WTC11 (cell line): Measurements from ENCODE around the gene UBR2. TPM values are rescaled to one million over a fixed set of nuclear protein-coding genes. Genes with fewer than 3 reads are reported as not detected.

Experiments used
- ATAC-seq: fragments of 200-7000 bp; cut with Tn5 transposase; 2 replicates; pipeline ENCODE4 v1.10.0; 2021; ENCODE audit warnings: mild to moderate bottlenecking, moderate library complexity
- CTCF ChIA-PET: fragments of 300-600 bp; sonication (Branson Sonifier 250); formaldehyde crosslinking; loops from one replicate; lab custom pipeline; 2021; ENCODE audit warnings: antibody characterized with exemption; lab: Charles Lee
- POLR2A ChIA-PET: fragments of 350-600 bp; sonication (Branson Sonifier 250); formaldehyde crosslinking; loops from one replicate; lab custom pipeline; 2021; ENCODE audit warnings: antibody characterized with exemption; lab: Charles Lee
- DNase-seq: peaks from one replicate; pipeline ENCODE4 v3.0.0; 2021; ENCODE audit warnings: low spot score
- H3K27ac Mint-ChIP-seq: 2 replicates; pipeline ENCODE4 v1.8.0; 2021; ENCODE audit warnings: mixed read lengths
- H3K27me3 Mint-ChIP-seq: 2 replicates; pipeline ENCODE4 v1.8.0; 2021; ENCODE audit warnings: low read depth, mild to moderate bottlenecking, moderate library complexity, mixed read lengths
- H3K36me3 Mint-ChIP-seq: 2 replicates; pipeline ENCODE4 v1.8.0; 2021; ENCODE audit warnings: mixed read lengths
- H3K4me1 Mint-ChIP-seq: 2 replicates; pipeline ENCODE4 v1.8.0; 2022; ENCODE audit warnings: mixed read lengths
- H3K4me3 Mint-ChIP-seq: 2 replicates; pipeline ENCODE4 v1.8.0; 2021; ENCODE audit warnings: mild to moderate bottlenecking, moderate library complexity, mixed read lengths
- H3K9me3 Mint-ChIP-seq: 2 replicates; pipeline ENCODE4 v1.8.0; 2021; ENCODE audit warnings: mixed read lengths
- CREM ChIP-seq: sonication (generic); formaldehyde crosslinking; IDR thresholded peaks from 2 replicates; pipeline ENCODE4 v1.8.1; 2022; ENCODE audit warnings: mild to moderate bottlenecking, missing genetic modification reagents, moderate library complexity
- E2F4 ChIP-seq: sonication (generic); formaldehyde crosslinking; IDR thresholded peaks from 2 replicates; pipeline ENCODE4 v1.8.1; 2022; ENCODE audit warnings: low read depth, mild to moderate bottlenecking, moderate library complexity, missing genetic modification reagents, borderline replicate concordance
- ELF4 ChIP-seq: sonication (generic); formaldehyde crosslinking; IDR thresholded peaks from 2 replicates; pipeline ENCODE4 v1.8.1; 2022; ENCODE audit warnings: low read depth, mild to moderate bottlenecking, moderate library complexity, missing genetic modification reagents
- ESRRA ChIP-seq: sonication (generic); formaldehyde crosslinking; IDR thresholded peaks from 2 replicates; pipeline ENCODE4 v1.8.1; 2022; ENCODE audit warnings: mild to moderate bottlenecking, missing genetic modification reagents, borderline replicate concordance
- FOXP1 ChIP-seq: sonication (generic); formaldehyde crosslinking; IDR thresholded peaks from 2 replicates; pipeline ENCODE4 v1.8.0; 2022; ENCODE audit warnings: missing genetic modification reagents, mild to moderate bottlenecking, moderate library complexity, borderline replicate concordance
- FOXP4 ChIP-seq: sonication (generic); formaldehyde crosslinking; IDR thresholded peaks from 2 replicates; pipeline ENCODE4 v1.8.0; 2022; ENCODE audit warnings: mild to moderate bottlenecking, missing genetic modification reagents
- HMGXB4 ChIP-seq: sonication (generic); formaldehyde crosslinking; IDR thresholded peaks from 2 replicates; pipeline ENCODE4 v1.8.1; 2023; ENCODE audit warnings: mild to moderate bottlenecking, moderate library complexity, missing genetic modification reagents
- JAZF1 ChIP-seq: fragments of 250-450 bp; sonication (Bioruptor Pico); IDR thresholded peaks from 2 replicates; pipeline ENCODE4 v1.9.0; 2021; ENCODE audit warnings: moderate library complexity, mild to moderate bottlenecking, inconsistent platforms
- NFYB ChIP-seq: sonication (generic); formaldehyde crosslinking; conservative IDR thresholded peaks from 2 replicates; pipeline ENCODE4 v1.8.0; 2022; ENCODE audit warnings: low read depth, missing genetic modification reagents
- NR1H2 ChIP-seq: sonication (generic); formaldehyde crosslinking; IDR thresholded peaks from 2 replicates; pipeline ENCODE4 v1.9.0; 2021; ENCODE audit warnings: mild to moderate bottlenecking, moderate library complexity, missing genetic modification reagents
- PRRX2 ChIP-seq: fragments of 250-450 bp; sonication (Bioruptor Pico); IDR thresholded peaks from 2 replicates; pipeline ENCODE4 v1.8.0; 2021; ENCODE audit warnings: mild to moderate bottlenecking
- TEAD1 ChIP-seq: sonication (generic); formaldehyde crosslinking; IDR thresholded peaks from 2 replicates; pipeline ENCODE4 v1.8.0; 2022; ENCODE audit warnings: mild to moderate bottlenecking, missing genetic modification reagents
- ZNF121 ChIP-seq: sonication (generic); formaldehyde crosslinking; IDR thresholded peaks from 2 replicates; pipeline ENCODE4 v1.8.0; 2023; ENCODE audit warnings: missing genetic modification reagents
- ZNF138 ChIP-seq: sonication (generic); formaldehyde crosslinking; conservative IDR thresholded peaks from 2 replicates; pipeline ENCODE4 v1.8.1; 2022; ENCODE audit warnings: mild to moderate bottlenecking, moderate library complexity, missing genetic modification reagents
- ZNF232 ChIP-seq: sonication (generic); formaldehyde crosslinking; IDR thresholded peaks from 2 replicates; pipeline ENCODE4 v1.8.0; 2022; ENCODE audit warnings: mild to moderate bottlenecking, missing genetic modification reagents
- ZNF281 ChIP-seq: sonication (generic); formaldehyde crosslinking; IDR thresholded peaks from 2 replicates; pipeline ENCODE4 v1.8.0; 2023; ENCODE audit warnings: mild to moderate bottlenecking, missing genetic modification reagents
- ZNF416 ChIP-seq: fragments of 250-450 bp; sonication (Bioruptor Pico); IDR thresholded peaks from 2 replicates; pipeline ENCODE4 v1.9.0; 2021; ENCODE audit warnings: mild to moderate bottlenecking, inconsistent platforms
- ZNF425 ChIP-seq: fragments of 250-450 bp; sonication (Bioruptor Pico); conservative IDR thresholded peaks from 2 replicates; pipeline ENCODE4 v1.9.0; 2021; ENCODE audit warnings: mild to moderate bottlenecking
- ZSCAN18 ChIP-seq: fragments of 250-450 bp; sonication (Bioruptor Pico); IDR thresholded peaks from 2 replicates; pipeline ENCODE4 v2.1.2; 2022; ENCODE audit warnings: mild to moderate bottlenecking, moderate library complexity
- total RNA-seq: library from RNA; stranded (reverse); gene quantifications from 3 replicates; pipeline ENCODE4 v1.2.3, GENCODE V29; 2021
- TF ChIP-seq, protein P1 (sequence below): sonication (generic); formaldehyde crosslinking; IDR thresholded peaks from 2 replicates; pipeline ENCODE4 v1.8.0; 2022; ENCODE audit warnings: mild to moderate bottlenecking, missing genetic modification reagents
- TF ChIP-seq, protein P2 (sequence below): sonication (generic); formaldehyde crosslinking; IDR thresholded peaks from 2 replicates; pipeline ENCODE4 v1.8.1; 2023; ENCODE audit warnings: mild to moderate bottlenecking, missing genetic modification reagents, moderate library complexity

The UBR2 gene
- total RNA-seq, 1 experiment from 2014 or later = 18.8 TPM

- TF ChIP-seq ZNF281 (CRISPR knock-in tag) = no peak
- TF ChIP-seq JAZF1 (CRISPR knock-in tag) = no peak
- no peak for TF ChIP-seq ZNF138
- TF ChIP-seq NR1H2 = no peak
- TF ChIP-seq, protein P1, sequence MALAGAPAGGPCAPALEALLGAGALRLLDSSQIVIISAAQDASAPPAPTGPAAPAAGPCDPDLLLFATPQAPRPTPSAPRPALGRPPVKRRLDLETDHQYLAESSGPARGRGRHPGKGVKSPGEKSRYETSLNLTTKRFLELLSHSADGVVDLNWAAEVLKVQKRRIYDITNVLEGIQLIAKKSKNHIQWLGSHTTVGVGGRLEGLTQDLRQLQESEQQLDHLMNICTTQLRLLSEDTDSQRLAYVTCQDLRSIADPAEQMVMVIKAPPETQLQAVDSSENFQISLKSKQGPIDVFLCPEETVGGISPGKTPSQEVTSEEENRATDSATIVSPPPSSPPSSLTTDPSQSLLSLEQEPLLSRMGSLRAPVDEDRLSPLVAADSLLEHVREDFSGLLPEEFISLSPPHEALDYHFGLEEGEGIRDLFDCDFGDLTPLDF (CRISPR knock-in tag) = no peak
- TF ChIP-seq FOXP1 (CRISPR knock-in tag) = no peak
- no peak for TF ChIP-seq ZNF121
These were observed 46.6 kb downstream of the UBR2 start (continued) for GRCh38 chr6:42610416-42610815.

DNA sequence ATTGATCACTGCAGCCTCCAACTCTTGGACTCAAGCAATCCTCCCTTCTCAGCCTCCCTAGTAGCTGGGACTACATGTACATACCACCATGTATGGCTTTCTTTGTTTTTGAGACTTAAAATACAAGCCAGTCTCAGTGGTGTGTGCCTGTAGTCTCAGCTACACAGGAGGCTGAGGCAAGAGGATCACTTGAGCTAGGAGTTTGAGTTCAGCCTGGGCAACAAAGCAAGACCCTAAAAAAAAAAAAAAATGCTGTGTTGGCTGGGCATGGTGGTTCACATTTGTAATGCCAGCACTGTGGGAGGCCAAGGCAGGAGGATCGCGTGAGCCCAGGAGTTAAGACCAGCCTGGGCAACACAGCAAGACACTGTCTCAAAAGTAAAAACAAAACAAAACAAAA lies 51.7 kb downstream of the UBR2 start:
- Mint-ChIP-seq H3K4me3 (no peak overlapping the region), H3K4me1 (peaks cover 19% of the 10 kb centered on the region), H3K27ac (no peak overlapping the region), H3K27me3 (no peaks in the 10 kb centered on the region), H3K9me3 (no peaks in the 10 kb centered on the region), H3K36me3 (peaks cover 5% of the 10 kb centered on the region; the same call in 1 of the 2 replicates)
- ChIA-PET CTCF (no interaction called here), POLR2A (no interaction called here)
- DNase-seq = no peak
- no peak for ATAC-seq
- TF ChIP-seq ZNF416 (CRISPR knock-in tag) (no peak), ZNF121 (peak; percentile 71; the same call in 1 of the 2 replicates)

GRCh38 chr6:42616716-42617115 lies 52.9 kb downstream of the UBR2 start:
- Mint-ChIP-seq H3K4me1 (peaks cover 19% of the 10 kb centered on the region), H3K36me3 (peaks cover 8% of the 10 kb centered on the region; the same call in 1 of the 2 replicates)
- ATAC-seq = no peak
- TF ChIP-seq E2F4 (CRISPR knock-in tag) (no peak), PRRX2 (no peak), CREM (CRISPR knock-in tag) (no peak), ZNF232 (CRISPR knock-in tag) (no peak), ELF4 (CRISPR knock-in tag) (no peak), HMGXB4 (CRISPR knock-in tag) (no peak), TEAD1 (CRISPR knock-in tag) (no peak), ZSCAN18 (CRISPR knock-in tag) (no peak), ESRRA (no peak), ZNF425 (CRISPR knock-in tag) (no peak), FOXP4 (CRISPR knock-in tag) (no peak), NFYB (no peak)
- TF ChIP-seq, protein P2, sequence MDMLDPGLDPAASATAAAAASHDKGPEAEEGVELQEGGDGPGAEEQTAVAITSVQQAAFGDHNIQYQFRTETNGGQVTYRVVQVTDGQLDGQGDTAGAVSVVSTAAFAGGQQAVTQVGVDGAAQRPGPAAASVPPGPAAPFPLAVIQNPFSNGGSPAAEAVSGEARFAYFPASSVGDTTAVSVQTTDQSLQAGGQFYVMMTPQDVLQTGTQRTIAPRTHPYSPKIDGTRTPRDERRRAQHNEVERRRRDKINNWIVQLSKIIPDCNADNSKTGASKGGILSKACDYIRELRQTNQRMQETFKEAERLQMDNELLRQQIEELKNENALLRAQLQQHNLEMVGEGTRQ (CRISPR knock-in tag) = no peak

More at GRCh38 chr6:42616716-42617115, 52.9 kb downstream of the UBR2 start:
- Mint-ChIP-seq H3K9me3 (no peaks in the 10 kb centered on the region), H3K4me3 (no peak overlapping the region), H3K27ac (0 out of 2 replicates have a peak overlapping the region, but pooled peaks have one; percentile 41), H3K27me3 (no peaks in the 10 kb centered on the region)
- no peak for DNase-seq
- ChIA-PET CTCF (no interaction called here), POLR2A (no interaction called here)
